GM21390 (cell line): Measurements from ENCODE around the gene AFM.

Experiments
- ATAC-seq: cut with Tn5 transposase; IDR thresholded peaks from one replicate; pipeline ENCODE4 v1.9.1; 2021; ENCODE audit not compliant: unreplicated experiment

AFM gene

GRCh38 chr4:73448448-73449203, 32.9 kb upstream of the AFM start:
- ATAC-seq = no peak

- no peak for ATAC-seq
These were observed 31.0 kb upstream of the AFM start for GRCh38 chr4:73450398-73451004.

GRCh38 chr4:73451404-73451803, 30.1 kb upstream of the AFM start:
- no peak for ATAC-seq

- no peak for ATAC-seq
These were observed 29.4 kb upstream of the AFM start for GRCh38 chr4:73451981-73452747.

- ATAC-seq = no peak
These were observed 28.4 kb upstream of the AFM start for GRCh38 chr4:73452953-73453700.

- no peak for ATAC-seq
These were observed 27.9 kb upstream of the AFM start for GRCh38 chr4:73453701-73454005.

GRCh38 chr4:73454920-73455319, 26.6 kb upstream of the AFM start:
- no peak for ATAC-seq

GRCh38 chr4:73456177-73457022, 25.1 kb upstream of the AFM start:
- no peak for ATAC-seq

GRCh38 chr4:73458184-73459047, 23.1 kb upstream of the AFM start:
- no peak for ATAC-seq

GRCh38 chr4:73459048-73459421, 22.5 kb upstream of the AFM start:
- ATAC-seq = no peak

GRCh38 chr4:73460913-73461522, 20.5 kb upstream of the AFM start:
- ATAC-seq = no peak

GRCh38 chr4:73468170-73468569, 13.4 kb upstream of the AFM start:
- ATAC-seq = no peak

GRCh38 chr4:73470728-73471127, 10.8 kb upstream of the AFM start:
- ATAC-seq = no peak

- ATAC-seq = no peak
These were observed 4.4 kb upstream of the AFM start for GRCh38 chr4:73477176-73477575.

GRCh38 chr4:73479323-73479722, 2.2 kb upstream of the AFM start:
- no peak for ATAC-seq

GRCh38 chr4:73485085-73485484, 3.5 kb downstream of the AFM start:
- ATAC-seq = no peak

GRCh38 chr4:73485596-73485995, 4.1 kb downstream of the AFM start:
- no peak for ATAC-seq

- no peak for ATAC-seq
These were observed 5.0 kb downstream of the AFM start for GRCh38 chr4:73486497-73486896.

- no peak for ATAC-seq
These were observed 5.7 kb downstream of the AFM start for GRCh38 chr4:73487233-73487632.
